ENCODE measurements around the gene ATP23. TPM values are rescaled to one million over a fixed set of nuclear protein-coding genes. Genes with fewer than 3 reads are reported as not detected.

The ATP23 gene
- total RNA-seq, result 5.9 and 7.2 TPM in 2 replicates
- polyA plus RNA-seq, result 9.0 and 14.5 TPM in 2 replicates
- polyA plus RNA-seq (2011; cell fraction: cytosol; rRNA removed), result 6.4 and 9.6 TPM in 2 replicates
- polyA plus RNA-seq (2011; cell fraction: nucleus; rRNA removed), result 3.6 and 3.9 TPM in 2 replicates
- 5.7 and 5.8 TPM in 2 replicates for polyA plus RNA-seq (2012)
- polyA minus RNA-seq, result 6.4 and 9.4 TPM in 2 replicates
- 1.8 TPM for polyA minus RNA-seq (2011; cell fraction: cytosol; rRNA and poly(A)+ RNA removed)
- polyA minus RNA-seq (2011; cell fraction: nucleus; rRNA and poly(A)+ RNA removed), result 0.63 and 0.96 TPM in 2 replicates
- Bru-seq, nascent RNA, result percentile 50 among the genes with signal in this experiment
- percentile 48 among the genes with signal in this experiment for BruChase-seq, experiment 1, labeled RNA remaining after a 6-hour chase
- percentile 45 among the genes with signal in this experiment for BruChase-seq, experiment 2, labeled RNA remaining after a 2-hour chase
- long read RNA-seq, transcript ATP23-201 (6 exons, 1,245 nt), result major isoform, 12 of 15 reads
- long read RNA-seq, partial matches to known transcripts, result 1 of 15 reads
- long read RNA-seq, other reads (novel, unspliced or antisense), result 1 of 15 reads

GRCh38 chr12:57941165-57941894 lies at the start of gene ATP23:
TSS of gene ATP23 (plus strand) at chr12:57941567. CDS start at chr12:57941702, 135 bp downstream.
- intact Hi-C loops (cut with micrococcal nuclease), result no loop called here
- H3K4me2 ChIP-seq (ENCODE audit: insufficient read depth, low read length), result peak within 1 kb of the TSS; percentile 80
- H3K9me3 ChIP-seq (replicated peaks; ENCODE audit: control insufficient read depth, insufficient read depth, low read length), result no peaks in the 10 kb centered on the region
- POLR2A ChIA-PET, result interaction anchor here (0.6 to 1.1 kb wide), 3 partner anchors 45 to 270 kb away, joined by 3 to 4 read pairs (median 4); no protein-coding TSS in a partner anchor
- peaks cover 7% of the 10 kb centered on the region for H3K4me1 ChIP-seq (ENCODE audit: control insufficient read depth, extremely low read depth, insufficient read depth, low read length)
- H3K4me3 ChIP-seq (replicated peaks in 1 of 3; ENCODE audit: insufficient read depth in 1 of 3, low read depth in 1 of 3, low read length in 3 of 3), result peak within 1 kb of the TSS; percentile 55 to 63 (median 62)
- H3K27me3 ChIP-seq (ENCODE audit: control insufficient read depth in 2 of 2, insufficient read depth in 2 of 2, low read length in 2 of 2), result no peaks in the 10 kb centered on the region
- no peaks in the 10 kb centered on the region for H3K79me2 ChIP-seq (ENCODE audit: control insufficient read depth, insufficient read depth, low read length)
- peak within 1 kb of the TSS; percentile 99 for H2AFZ ChIP-seq (ENCODE audit: low read depth, low read length)
- CTCF ChIA-PET, result interaction anchor here (0.6 to 1.0 kb wide), 5 partner anchors 21 to 1224 kb away, joined by 3 to 4 read pairs (median 3); no protein-coding TSS in a partner anchor
- H3K9ac ChIP-seq (replicated peaks; ENCODE audit: extremely low read depth, insufficient read depth, low read length), result peak within 1 kb of the TSS; percentile 65
- no TSS peak for BruUV-seq (replicated peaks)
- no peaks in the 10 kb centered on the region for H3K9me1 ChIP-seq (replicated peaks; ENCODE audit: control insufficient read depth, extremely low read depth, insufficient read depth, low read length)
- TF ChIP-seq POLR2AphosphoS5 (IDR thresholded peaks at IDR 0.05; ENCODE audit: insufficient read depth, low read depth, low read length), result peak; percentile 84
- TF ChIP-seq JUN (IDR thresholded peaks at IDR 0.05; ENCODE audit: borderline replicate concordance, insufficient read depth, insufficient read length, low read depth), result no peak
- TF ChIP-seq MAX (IDR thresholded peaks at IDR 0.05; ENCODE audit: insufficient read depth, insufficient read length), result no peak
- no peak for TF ChIP-seq FOS (IDR thresholded peaks at IDR 0.05; ENCODE audit: borderline replicate concordance, insufficient read depth, low read length)
- TF ChIP-seq POLR2A (IDR thresholded peaks at IDR 0.05; ENCODE audit: low read depth, low read length), result peak; percentile 85
- no peak for TF ChIP-seq MYC (IDR thresholded peaks at IDR 0.05; ENCODE audit: low read depth, low read length)
- no peak for TF ChIP-seq GATA2 (IDR thresholded peaks at IDR 0.05; ENCODE audit: insufficient read depth, insufficient read length, low read depth, low read length)
- TF ChIP-seq CTCF (IDR thresholded peaks at IDR 0.05; ENCODE audit: extremely low read depth in 1 of 2, insufficient read depth in 1 of 2, low read depth in 1 of 2, low read length in 2 of 2), result no peak
- TF ChIP-seq EZH2 (IDR thresholded peaks at IDR 0.05; ENCODE audit: borderline replicate concordance, low read depth, low read length, severe bottlenecking), result no peak
- H3K36me3 ChIP-seq (ENCODE audit: control insufficient read depth in 2 of 2, extremely low read depth in 1 of 2, insufficient read depth in 2 of 2, low read length in 2 of 2), result no peaks in the 10 kb centered on the region
- FAIRE-seq (peak; percentile 94), DNase-seq (ENCODE audit: low read depth, low spot score) (peak; percentile 86)
- dilution Hi-C loops (cut with MboI; ENCODE audit: extremely low pct_ligation_motif_present, low sequenced_read_pairs), result no loop called here
- no peaks in the 10 kb centered on the region for H4K20me1 ChIP-seq (replicated peaks; ENCODE audit: control insufficient read depth, extremely low read depth, insufficient read depth, low read length)
- H3K27ac ChIP-seq (ENCODE audit: insufficient read depth, low read depth, low read length), result peak within 1 kb of the TSS; percentile 11

Measured in endothelial cell of umbilical vein (primary cell).